NCI-H446 treated with DMSO at 0.1 percent for 48 hours (cell line): ENCODE results near the gene TNKS1BP1.
"Not testable (repeated sequence)": the region's sequence is repeated elsewhere in the genome, so short reads cannot be mapped to it uniquely, and the experiment has no call there.

Experiments
- DNase-seq: peaks from one replicate; lab custom pipeline; 2025; lab: John Stamatoyannopoulos, UW

TNKS1BP1 gene

GRCh38 chr11:57310630-57311086 is 14.1 kb downstream of the TNKS1BP1 start:
- DNase-seq: no peak

- no peak for DNase-seq
Observed at GRCh38 chr11:57310091-57310490, 14.7 kb downstream of the TNKS1BP1 start.

GRCh38 chr11:57309106-57310059 is 15.4 kb downstream of the TNKS1BP1 start:
- no peak for DNase-seq

GRCh38 chr11:57308426-57309060 is 16.2 kb downstream of the TNKS1BP1 start:
- DNase-seq: no peak

- DNase-seq: no peak
Observed at GRCh38 chr11:57307666-57308270, 17.0 kb downstream of the TNKS1BP1 start.

- DNase-seq: no peak
Observed at GRCh38 chr11:57306940-57307565, 17.7 kb downstream of the TNKS1BP1 start.

- DNase-seq: peak; percentile 5
Observed at GRCh38 chr11:57306161-57306876, 18.4 kb downstream of the TNKS1BP1 start.

- DNase-seq: no peak
Observed at GRCh38 chr11:57305523-57305922, 19.2 kb downstream of the TNKS1BP1 start.

GRCh38 chr11:57303990-57304579 is 20.7 kb downstream of the TNKS1BP1 start:
- DNase-seq: peak; percentile 8

- no peak for DNase-seq
Observed at GRCh38 chr11:57303280-57303989, 21.3 kb downstream of the TNKS1BP1 start.

GRCh38 chr11:57302489-57302888 is 22.3 kb downstream of the TNKS1BP1 start:
- no peak for DNase-seq

GRCh38 chr11:57301711-57302423 is 22.9 kb downstream of the TNKS1BP1 start:
- no peak for DNase-seq

- DNase-seq: no peak
Observed at GRCh38 chr11:57300785-57301184, 24.0 kb downstream of the TNKS1BP1 start.

GRCh38 chr11:57299150-57299737 is 25.5 kb downstream of the TNKS1BP1 start:
- DNase-seq: no peak

GRCh38 chr11:57297221-57297620 is 27.5 kb downstream of the TNKS1BP1 start:
- no peak for DNase-seq

- DNase-seq: not testable (repeated sequence)
Observed at GRCh38 chr11:57296205-57296604, 28.5 kb downstream of the TNKS1BP1 start.

GRCh38 chr11:57294225-57295131 is 30.3 kb downstream of the TNKS1BP1 start:
- DNase-seq: peak; percentile 61

- no peak for DNase-seq
Observed at GRCh38 chr11:57290288-57290687, 34.5 kb downstream of the TNKS1BP1 start.
